Mammary epithelial cell (primary cell): ENCODE results near the gene TP53BP2.

Source experiments
- CTCF ChIP-seq, 2 donors: IDR thresholded peaks in 1 of 2; conservative IDR thresholded peaks in 1 of 2; 2 replicates each; pipeline ENCODE4 v1.5.1; 2011 to 2012; ENCODE audit warnings: inconsistent platforms in 2 of 2, low read length in 2 of 2, mild to moderate bottlenecking in 2 of 2, control low read depth in 1 of 2, low read depth in 1 of 2; ENCODE audit not compliant: insufficient read depth in 1 of 2; ENCODE audit errors: extremely low read depth in 1 of 2
- EZH2 ChIP-seq: IDR thresholded peaks from 2 replicates; pipeline ENCODE4 v1.6.1; 2012; ENCODE audit warnings: low read length, inconsistent platforms, borderline replicate concordance

- TF ChIP-seq CTCF (conservative IDR thresholded peaks at IDR 0.05 in 1 of 2, IDR thresholded peaks at IDR 0.05 in 1 of 2; ENCODE audit: extremely low read depth in 1 of 2, insufficient read depth in 1 of 2, low read depth in 1 of 2, low read length in 2 of 2) (no peak), EZH2 (no peak)
Observed at GRCh38 chr1:223783676-223784075, 62.1 kb downstream of the TP53BP2 start.
